ENCODE results near the gene PET100.

GRCh38 chr19:7636317-7636690, 6.7 kb downstream of the PET100 start:
- no peak for TF ChIP-seq CTCF (IDR thresholded peaks at IDR 0.05)
- no peak for TF ChIP-seq POLR2A (IDR thresholded peaks at IDR 0.05)
